ENCODE results near the gene PCGF5.
"Not testable (repeated sequence)": the region's sequence is repeated elsewhere in the genome, so short reads cannot be mapped to it uniquely, and the experiment has no call there.

The PCGF5 gene

GRCh38 chr10:91286572-91286971 lies 66.1 kb downstream of the PCGF5 start:
- DNase-seq (ENCODE audit: low read depth in 2 of 2), result no peak

DNA sequence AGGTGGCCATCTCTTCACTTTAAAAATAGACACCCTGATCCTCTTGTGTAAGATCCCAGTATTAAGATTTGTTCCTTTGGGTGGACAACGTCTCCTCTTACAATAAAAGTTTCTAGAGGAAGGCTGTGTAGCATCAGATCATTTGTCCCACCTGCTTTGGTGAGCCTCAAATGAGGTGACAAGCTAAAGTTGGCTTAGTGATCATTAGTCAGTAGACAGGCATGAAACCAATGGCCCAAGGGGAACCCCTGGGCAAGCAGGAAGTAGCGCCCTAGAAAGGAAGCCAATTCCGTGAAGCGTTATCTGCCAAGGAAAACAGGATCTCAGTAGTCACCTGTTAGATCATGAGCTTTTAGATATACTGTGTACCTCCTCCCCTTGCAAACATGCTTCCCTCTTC lies 66.8 kb downstream of the PCGF5 start:
- no peak for DNase-seq (ENCODE audit: low read depth in 2 of 2)

GRCh38 chr10:91287912-91288311 lies 67.4 kb downstream of the PCGF5 start:
- DNase-seq (ENCODE audit: low read depth in 2 of 2), result no peak

DNA sequence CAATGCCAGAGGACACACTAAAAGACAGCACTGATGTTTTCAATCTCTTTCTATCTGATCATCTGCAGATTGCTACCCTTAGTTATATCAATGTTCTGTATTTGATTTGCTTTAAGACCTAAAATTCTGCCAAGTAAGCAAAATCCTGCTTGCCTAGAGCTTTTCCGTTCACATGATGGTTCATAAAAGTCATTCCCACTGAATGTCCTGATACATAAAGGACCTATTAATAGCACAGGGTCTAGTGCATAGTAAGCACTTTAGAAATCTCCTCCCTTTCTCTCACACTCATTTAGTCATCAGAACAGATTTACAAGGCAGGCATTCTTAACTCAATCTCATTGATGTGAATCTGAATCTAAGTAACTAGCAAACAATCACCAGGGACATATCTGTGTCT lies 68.8 kb downstream of the PCGF5 start:
- no peak for DNase-seq (ENCODE audit: low read depth in 2 of 2)

GRCh38 chr10:91290607-91291006 lies 70.1 kb downstream of the PCGF5 start:
- DNase-seq (ENCODE audit: low read depth in 2 of 2), result no peak

- DNase-seq (ENCODE audit: low read depth in 2 of 2), result no peak
Observed at GRCh38 chr10:91294134-91294906, 73.9 kb downstream of the PCGF5 start.

DNA sequence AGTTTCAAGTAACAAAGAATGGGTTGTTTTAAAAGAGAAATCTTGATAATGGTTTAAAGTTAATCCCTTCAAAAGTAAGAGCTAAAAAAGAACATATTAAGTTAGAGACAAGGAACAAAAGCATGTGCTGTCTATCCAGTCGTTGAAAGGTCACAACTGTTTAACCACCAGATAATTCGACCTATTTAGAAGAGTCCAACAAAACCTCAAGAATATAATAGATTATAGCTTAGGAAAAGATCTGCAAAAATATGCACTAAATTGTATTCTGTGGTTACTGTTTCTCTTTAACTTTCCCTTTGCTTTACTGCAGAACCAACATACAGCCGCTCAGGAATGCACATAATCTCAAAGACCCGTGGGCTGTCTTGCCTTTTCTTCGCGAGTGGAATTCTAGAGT lies 74.9 kb downstream of the PCGF5 start:
- DNase-seq (ENCODE audit: low read depth in 2 of 2), result no peak

- no peak for DNase-seq (ENCODE audit: low read depth in 2 of 2)
Observed at GRCh38 chr10:91296471-91296870, 76.0 kb downstream of the PCGF5 start.

DNA sequence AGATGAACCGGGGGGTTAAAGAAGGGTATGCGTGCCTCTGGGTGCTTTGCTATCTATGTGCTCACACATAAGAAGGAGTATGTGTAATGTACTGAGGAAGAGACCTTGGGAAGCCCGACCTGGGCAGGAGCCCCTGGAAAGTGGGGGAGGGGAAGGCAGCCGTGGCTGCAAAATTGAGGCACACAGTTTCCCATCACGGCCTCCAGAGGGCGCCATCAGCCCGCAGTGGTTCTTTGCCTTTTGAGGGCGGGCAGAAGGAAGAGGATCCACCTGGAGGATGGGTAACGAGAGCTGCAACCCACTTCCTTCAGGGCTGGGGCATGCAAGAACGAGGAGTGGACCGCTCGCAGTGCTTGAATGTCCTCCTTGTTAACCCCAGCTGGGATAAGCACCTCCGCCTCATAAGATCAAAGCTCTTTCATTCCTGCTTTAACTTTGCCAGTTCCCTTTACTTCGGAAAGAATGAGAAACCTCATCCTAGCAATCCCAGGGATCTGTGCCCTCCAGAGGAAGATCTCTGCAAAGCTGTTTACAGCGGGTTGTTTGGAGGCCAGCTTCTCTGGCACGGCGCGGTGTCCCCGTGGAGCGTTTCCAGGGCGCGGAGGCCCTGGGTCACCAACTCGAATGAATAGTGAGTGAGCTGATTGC lies 77.9 kb downstream of the PCGF5 start:
- peak; percentile 54 to 60 for DNase-seq (ENCODE audit: low read depth in 2 of 2)

GRCh38 chr10:91299999-91300575 lies 79.6 kb downstream of the PCGF5 start:
- no peak for DNase-seq (ENCODE audit: low read depth in 2 of 2)

GRCh38 chr10:91302946-91303345 lies 82.5 kb downstream of the PCGF5 start:
- not testable (repeated sequence) for DNase-seq (ENCODE audit: low read depth in 2 of 2)

DNA sequence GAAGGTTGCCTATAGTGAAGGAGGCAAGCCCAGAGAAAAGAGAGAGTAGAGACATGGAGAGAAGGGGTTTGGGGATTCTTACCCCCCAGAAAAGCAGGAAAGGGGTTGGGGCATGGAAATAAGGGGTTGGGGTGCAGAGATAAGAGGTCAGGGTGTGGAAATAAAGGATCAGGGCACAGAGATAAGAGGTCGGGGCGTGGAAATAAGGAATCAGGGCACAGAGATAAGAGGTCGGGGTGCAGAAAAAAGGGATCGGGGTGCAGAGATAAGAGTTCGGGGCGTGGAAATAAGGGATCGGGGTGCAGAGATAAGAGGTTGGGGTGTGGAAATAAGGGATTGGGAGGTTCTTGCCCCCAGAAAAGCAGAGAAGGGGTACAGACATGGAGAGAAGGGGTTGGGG lies 85.5 kb downstream of the PCGF5 start:
- not testable (repeated sequence) for DNase-seq (ENCODE audit: low read depth in 2 of 2)

DNA sequence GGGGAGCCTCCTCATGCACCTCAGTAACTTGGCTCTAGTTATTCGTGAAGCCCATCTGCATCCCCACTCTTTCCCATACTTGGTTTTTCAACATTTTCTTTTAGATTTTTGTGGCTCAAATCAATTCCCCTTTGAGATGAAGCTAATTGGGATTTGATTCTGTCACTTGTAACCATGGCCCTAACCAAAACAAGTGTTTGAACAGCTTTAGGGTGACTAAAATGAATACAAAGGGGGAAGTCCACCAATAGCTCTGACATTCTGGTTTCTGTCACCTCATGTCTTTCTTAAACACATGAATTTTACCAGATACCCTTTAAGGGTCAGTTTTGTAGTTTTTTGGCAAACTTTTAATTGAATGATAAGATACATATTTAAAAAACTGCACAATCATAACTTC lies 87.0 kb downstream of the PCGF5 start:
- DNase-seq (ENCODE audit: low read depth in 2 of 2), result no peak

DNA sequence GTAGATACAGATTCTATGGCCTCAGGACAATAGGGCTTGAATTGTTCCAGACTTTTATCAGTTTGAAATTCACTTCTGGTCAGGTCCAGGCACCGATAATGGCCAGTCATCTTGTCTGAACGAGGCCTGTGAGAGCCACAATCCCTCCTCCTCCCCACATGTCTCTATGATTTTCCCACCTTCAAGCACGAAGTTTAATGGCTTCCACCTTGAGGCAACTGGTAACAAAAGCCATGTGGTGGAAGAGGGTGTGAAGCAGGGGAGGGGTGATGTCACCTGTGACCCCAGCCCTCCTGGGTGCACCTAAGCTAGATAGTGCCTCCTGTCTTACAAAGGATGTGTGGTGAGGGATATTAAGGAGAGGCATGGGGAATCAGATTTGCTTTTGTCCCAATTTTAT lies 89.2 kb downstream of the PCGF5 start:
- no peak for DNase-seq (ENCODE audit: low read depth in 2 of 2)

DNA sequence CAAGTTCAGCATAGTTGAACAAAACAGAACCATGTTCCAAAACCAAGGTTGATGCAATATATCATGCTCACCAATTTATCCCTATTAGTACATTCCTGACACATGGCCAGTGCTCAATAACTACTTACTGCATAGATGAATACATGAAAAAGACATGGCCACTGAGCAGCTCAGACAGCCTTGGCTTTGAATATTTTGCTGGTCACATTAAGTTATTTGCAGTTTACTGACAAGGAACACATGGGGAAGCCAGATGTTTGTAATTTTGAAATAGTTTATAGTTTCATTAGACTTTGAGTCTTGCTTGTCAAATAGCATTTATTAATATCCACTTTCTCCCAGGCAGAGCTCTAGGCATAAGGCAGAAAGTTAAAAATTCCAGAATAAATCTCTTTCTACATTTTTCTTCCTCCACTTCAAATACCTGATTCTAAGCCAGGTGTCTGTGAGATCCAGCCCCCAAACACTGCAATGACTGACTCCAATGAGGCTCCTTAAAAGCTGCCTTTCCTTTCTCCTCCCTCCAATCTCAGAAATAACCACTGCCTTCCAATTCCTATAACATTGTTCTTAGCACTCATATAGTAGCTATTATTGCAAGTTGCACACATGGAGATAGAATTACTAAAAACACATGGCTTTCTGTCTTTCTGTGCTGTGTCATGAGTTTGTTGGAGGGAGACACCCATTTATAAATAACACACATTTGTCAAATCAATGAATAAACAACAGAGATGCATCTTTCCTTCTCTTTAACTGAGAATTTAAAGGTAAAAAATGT lies 91.3 kb downstream of the PCGF5 start:
- DNase-seq (ENCODE audit: low read depth in 2 of 2), result no peak

DNA sequence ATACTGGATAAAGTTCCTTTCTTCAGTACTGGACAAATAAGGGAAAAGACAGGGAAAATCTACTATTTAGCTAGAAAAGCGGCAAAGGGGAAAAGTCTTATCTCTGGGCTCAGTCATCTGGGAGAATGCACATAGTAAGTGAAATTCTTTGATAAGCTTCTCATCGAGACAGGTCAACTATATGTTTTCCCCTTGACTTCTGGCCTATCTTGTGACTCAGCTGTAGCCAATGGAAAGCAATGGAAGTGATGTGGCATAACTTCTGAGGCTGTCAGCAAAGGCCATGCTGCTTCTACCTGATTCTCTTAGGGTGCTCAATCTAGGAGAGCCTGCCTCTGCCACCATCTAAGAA lies 91.9 kb downstream of the PCGF5 start:
- DNase-seq (ENCODE audit: low read depth in 2 of 2), result no peak

DNA sequence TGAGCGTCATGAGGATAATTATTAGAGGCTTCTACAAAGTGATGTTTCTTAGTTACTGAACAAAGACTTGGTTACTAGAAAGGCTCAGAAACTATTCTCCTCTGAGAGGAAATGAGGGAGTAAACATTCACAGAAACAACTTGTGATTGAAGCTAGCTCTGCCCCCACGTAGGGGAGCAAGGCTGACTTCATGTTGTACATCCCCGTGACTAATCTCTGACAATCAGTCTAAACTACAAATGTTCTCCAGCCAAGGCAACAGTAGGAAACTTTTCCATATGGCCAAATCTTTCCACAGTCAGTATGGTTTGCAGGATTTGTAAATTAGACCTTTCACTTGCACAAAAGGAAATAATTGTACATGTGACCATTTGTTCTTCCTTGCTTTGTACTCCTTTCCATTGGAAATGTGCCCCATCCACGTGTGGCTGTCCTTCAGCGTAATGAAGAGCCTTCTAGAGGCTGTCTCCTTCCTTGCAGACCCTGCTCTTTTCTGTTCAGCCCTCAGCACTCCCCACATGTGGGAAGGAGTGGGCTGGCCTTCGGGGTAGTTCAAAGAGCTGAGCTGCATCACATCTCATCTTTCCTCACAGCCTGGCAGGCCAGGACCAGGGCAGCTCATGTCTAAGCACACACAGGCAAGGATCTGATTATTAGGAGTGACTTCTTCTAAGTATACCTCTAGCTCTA lies 93.5 kb downstream of the PCGF5 start:
- no peak for DNase-seq (ENCODE audit: low read depth in 2 of 2)

GRCh38 chr10:91316486-91316885 lies 96.0 kb downstream of the PCGF5 start:
- DNase-seq (ENCODE audit: low read depth in 2 of 2), result no peak

GRCh38 chr10:91317541-91317940 lies 97.1 kb downstream of the PCGF5 start:
- DNase-seq (ENCODE audit: low read depth in 2 of 2), result no peak

GRCh38 chr10:91319336-91319735 lies 98.9 kb downstream of the PCGF5 start:
- no peak for DNase-seq (ENCODE audit: low read depth in 2 of 2)

- DNase-seq (ENCODE audit: low read depth in 2 of 2), result not testable (repeated sequence)
Observed at GRCh38 chr10:91323293-91323905, 102.9 kb downstream of the PCGF5 start.

All from stimulated activated CD4-positive, alpha-beta T cell treated with anti-CD3 and anti-CD28 coated beads, Interleukin-1b, Interleukin-23, amount 100 ng/mL, for 1 hour (primary cell).